IMR-90 (cell line): ENCODE measurements around the gene LEPR. TPM values are rescaled to one million over a fixed set of nuclear protein-coding genes. Genes with fewer than 3 reads are reported as not detected.

Source experiments
- ATAC-seq: fragments of 200-7000 bp; cut with Tn5 transposase; 2 replicates; pipeline ENCODE4 v1.9.1; 2020; ENCODE audit warnings: low read depth, mild to moderate bottlenecking, moderate library complexity
- BruUV-seq: library from RNA; stranded (reverse); fragments of 400-500 nt; replicated peaks from 2 replicates; lab custom pipeline; 2021; lab: Mats Ljungman, UMichigan
- CTCF ChIA-PET: fragments of 300-600 bp; formaldehyde crosslinking; extraction: SDS; loops from one replicate; lab custom pipeline; 2021; ENCODE audit warnings: antibody characterized with exemption; lab: Yijun Ruan, JAX
- POLR2A ChIA-PET: fragments of 300-600 bp; sonication (Branson Sonifier 250); formaldehyde crosslinking; loops from one replicate; lab custom pipeline; 2022; ENCODE audit warnings: antibody characterized with exemption; ENCODE audit not compliant: unreplicated experiment; lab: Charles Lee
- DNase-seq: peaks from one replicate; pipeline ENCODE4 v3.0.0; 2013
- H2AFZ ChIP-seq: replicated peaks from 2 replicates; pipeline ENCODE3; 2013; ENCODE audit warnings: low read length, mild to moderate bottlenecking; ENCODE audit not compliant: poor library complexity
- H2AK5ac ChIP-seq: 2 replicates; pipeline ENCODE4 v1.6.1; 2013; ENCODE audit warnings: low read depth, low read length, inconsistent platforms
- H2AK9ac ChIP-seq: replicated peaks from 2 replicates; pipeline ENCODE3; 2013; ENCODE audit warnings: mild to moderate bottlenecking, low read depth, low read length, moderate library complexity; ENCODE audit not compliant: poor library complexity
- H2BK120ac ChIP-seq: 2 replicates; pipeline ENCODE4 v1.6.1; 2013; ENCODE audit warnings: low read depth, low read length, inconsistent platforms
- H2BK15ac ChIP-seq: 3 replicates; pipeline ENCODE4 v1.6.1; 2013; ENCODE audit warnings: low read depth, low read length, inconsistent platforms
- H2BK20ac ChIP-seq: 2 replicates; pipeline ENCODE4 v1.6.1; 2013; ENCODE audit warnings: low read depth, mild to moderate bottlenecking, inconsistent platforms, low read length, moderate library complexity
- H2BK5ac ChIP-seq: 2 replicates; pipeline ENCODE4 v1.6.1; 2013; ENCODE audit warnings: mild to moderate bottlenecking, low read depth, low read length, inconsistent platforms; ENCODE audit not compliant: poor library complexity, severe bottlenecking
- H3K14ac ChIP-seq: replicated peaks from 2 replicates; pipeline ENCODE4 v1.6.1; 2013; ENCODE audit warnings: low read depth, low read length, inconsistent platforms
- H3K18ac ChIP-seq: 2 replicates; pipeline ENCODE4 v1.6.1; 2013; ENCODE audit warnings: low read depth, low read length, control low read depth
- H3K23ac ChIP-seq: 2 replicates; pipeline ENCODE4 v1.6.1; 2013; ENCODE audit warnings: low read depth, low read length, inconsistent platforms
- H3K27ac ChIP-seq: 2 replicates; pipeline ENCODE4 v1.5.1; 2013; ENCODE audit warnings: mild to moderate bottlenecking, control low read depth, low read length; ENCODE audit not compliant: insufficient read depth
- H3K27me3 ChIP-seq: 2 replicates; pipeline ENCODE4 v1.6.1; 2013; ENCODE audit warnings: low read length; ENCODE audit not compliant: control insufficient read depth, insufficient read depth
- H3K36me3 ChIP-seq: 2 replicates; pipeline ENCODE4 v1.6.1; 2013; ENCODE audit warnings: low read length, mixed read lengths; ENCODE audit not compliant: control insufficient read depth, insufficient read depth
- H3K4ac ChIP-seq: 2 replicates; pipeline ENCODE4 v1.6.1; 2013; ENCODE audit warnings: low read depth, low read length, inconsistent platforms
- H3K4me1 ChIP-seq: 2 replicates; pipeline ENCODE4 v1.6.1; 2013; ENCODE audit warnings: low read length, mixed read lengths; ENCODE audit not compliant: control insufficient read depth, insufficient read depth
- H3K4me2 ChIP-seq: 2 replicates; pipeline ENCODE4 v1.6.1; 2013; ENCODE audit warnings: low read depth, mild to moderate bottlenecking, control low read depth, low read length, moderate library complexity
- H3K4me3 ChIP-seq: 2 replicates; pipeline ENCODE4 v1.5.1; 2013; ENCODE audit warnings: low read depth, mild to moderate bottlenecking, control low read depth, low read length, moderate library complexity; ENCODE audit not compliant: insufficient read depth
- H3K56ac ChIP-seq: 2 replicates; pipeline ENCODE4 v1.6.1; 2013; ENCODE audit warnings: low read length, inconsistent platforms; ENCODE audit not compliant: insufficient read depth; ENCODE audit errors: extremely low read depth
- H3K79me1 ChIP-seq, 2 experiments: 2 replicates each; pipeline ENCODE4 v1.6.1; 2013; ENCODE audit warnings: low read length in 2 of 2, inconsistent platforms in 1 of 2, low read depth in 1 of 2
- H3K9ac ChIP-seq: 2 replicates; pipeline ENCODE4 v1.6.1; 2013; ENCODE audit warnings: low read depth, low read length, control low read depth
- H3K9me1 ChIP-seq: 2 replicates; pipeline ENCODE4 v1.6.1; 2013; ENCODE audit warnings: low read length, inconsistent platforms; ENCODE audit not compliant: insufficient read depth
- H3K9me3 ChIP-seq: 2 replicates; pipeline ENCODE4 v1.6.1; 2013; ENCODE audit warnings: low read length; ENCODE audit not compliant: control insufficient read depth, insufficient read depth
- H4K20me1 ChIP-seq: 2 replicates; pipeline ENCODE4 v1.6.1; 2013; ENCODE audit warnings: low read length, inconsistent platforms; ENCODE audit not compliant: insufficient read depth
- H4K5ac ChIP-seq: 2 replicates; pipeline ENCODE4 v1.6.1; 2013; ENCODE audit warnings: mild to moderate bottlenecking, low read depth, low read length, control low read depth
- H4K8ac ChIP-seq, 2 experiments: 2 replicates each; pipeline ENCODE4 v1.6.1; 2013; ENCODE audit warnings: low read depth in 2 of 2, low read length in 2 of 2, control low read depth in 1 of 2, inconsistent platforms in 1 of 2
- H4K91ac ChIP-seq: 2 replicates; pipeline ENCODE4 v1.6.1; 2013; ENCODE audit warnings: low read depth, low read length, inconsistent platforms; ENCODE audit not compliant: insufficient read depth
- BHLHE40 ChIP-seq: fragments of 150-350 bp; IDR thresholded peaks from 2 replicates; pipeline ENCODE4 v1.6.1; 2016; ENCODE audit warnings: mild to moderate bottlenecking, low read depth, low read length
- CEBPB ChIP-seq: IDR thresholded peaks from 2 replicates; pipeline ENCODE4 v1.6.1; 2012; ENCODE audit warnings: low read depth, low read length, improper control_type of control experiment
- MAZ ChIP-seq: IDR thresholded peaks from 2 replicates; pipeline ENCODE4 v1.6.1; 2012; ENCODE audit warnings: low read depth, mild to moderate bottlenecking, low read length, improper control_type of control experiment, moderate library complexity, borderline replicate concordance
- MXI1 ChIP-seq: IDR thresholded peaks from 2 replicates; pipeline ENCODE4 v1.6.1; 2012; ENCODE audit warnings: low read depth, mild to moderate bottlenecking, low read length, moderate library complexity, borderline replicate concordance
- WGBS, 2 experiments: methylation state at CpG; one replicate each; pipeline versions ENCODE4 v1.1.5 to v1.1.7; 2013; ENCODE audit warnings: missing lambda C conversion rate in 2 of 2; ENCODE audit not compliant: insufficient read length in 1 of 2; ENCODE audit errors: extremely low coverage in 2 of 2; 5-methylcytosine and 5-hydroxymethylcytosine counted together
- dilution Hi-C: fragments of 300-500 bp; cut with HindIII; formaldehyde crosslinking; loops from one replicate; pipeline ENCODE4 v1.14.3; 2018; ENCODE audit warnings: low sequenced_read_pairs; ENCODE audit not compliant: unreplicated experiment
- in situ Hi-C: fragments of 300-500 bp; cut with MboI; formaldehyde crosslinking; loops from 3 replicates; pipeline ENCODE4 v1.14.3; 2019; ENCODE audit warnings: low sequenced_read_pairs, inconsistent platforms, mixed read lengths
- intact Hi-C: fragments of 100-400 bp; cut with micrococcal nuclease; formaldehyde crosslinking; loops from 2 replicates; pipeline ENCODE4 v1.10.0; 2022
- polyA plus RNA-seq, 3 experiments: library from polyadenylated mRNA; depleted of rRNA; stranded (reverse); fragments of >200 nt; gene quantifications; 2 replicates each; pipeline ENCODE4 v1.2.3, GENCODE V29; 2012; ENCODE audit warnings: low replicate concordance in 1 of 3
- total RNA-seq: library from RNA; depleted of rRNA; stranded (reverse); fragments of >200 nt; gene quantifications from 2 replicates; pipeline ENCODE4 v1.2.3, GENCODE V29; 2012

The LEPR gene
- total and polyA plus RNA-seq, 2 of the 4 experiments (the other 2 are of a cell fraction) = 2.1 to 8.8 TPM

GRCh38 chr1:65429078-65429477 lies 8.6 kb downstream of the LEPR start:
- H3K4me2 ChIP-seq = no peak overlapping the region
- peaks cover 3% of the 10 kb centered on the region; the same call in 1 of the 2 replicates for H4K20me1 ChIP-seq
- ChIA-PET CTCF (interaction anchor here (0.5 kb wide), 1 partner anchor 193 kb away, joined by 3 read pairs; no protein-coding TSS in a partner anchor), POLR2A (no interaction called here)
- peaks cover 41 to 58% of the 10 kb centered on the region in 2 experiments for H3K79me1 ChIP-seq
- H3K18ac ChIP-seq = no peak overlapping the region
- H2AK9ac ChIP-seq = no peak overlapping the region
- no peaks in the 10 kb centered on the region for H3K9me3 ChIP-seq
- in situ Hi-C loops (loop anchor here (10.0 kb wide), 3 partner anchors 364 to 1016 kb away; no protein-coding TSS in a partner anchor), intact Hi-C loops (no loop called here), dilution Hi-C loops (no loop called here)
- no peak overlapping the region for H3K56ac ChIP-seq
- TF ChIP-seq BHLHE40 (no peak), MAZ (no peak), CEBPB (no peak), MXI1 (no peak)
- 0 out of 3 replicates have a peak overlapping the region, but pooled peaks have one; percentile 17 for H2BK15ac ChIP-seq
- no peak overlapping the region for H4K5ac ChIP-seq
- H3K4me3 ChIP-seq = no peak overlapping the region
- no peaks in the 10 kb centered on the region for H3K27me3 ChIP-seq
- peaks cover 10% of the 10 kb centered on the region for H3K4me1 ChIP-seq
- H2AFZ ChIP-seq = no peak overlapping the region
- no peak overlapping the region for H3K14ac ChIP-seq
- no peak overlapping the region for H2BK120ac ChIP-seq
- ATAC-seq (no peak), DNase-seq (no peak)
- H3K36me3 ChIP-seq = peaks cover 31% of the 10 kb centered on the region
- no peak overlapping the region for H3K23ac ChIP-seq
- peaks cover 10% of the 10 kb centered on the region for H3K9me1 ChIP-seq
- WGBS, 2 experiments = 90% methylated on average over 2 of the region's 2 CpGs; no CpG with 5 or more reads in 1 of the 2 experiments
- H3K4ac ChIP-seq = no peak overlapping the region
- peak overlapping the region; percentile 72 for H2BK5ac ChIP-seq
- no peak overlapping the region for H4K8ac ChIP-seq
- no peak overlapping the region for H3K27ac ChIP-seq
- H2BK20ac ChIP-seq = no peak overlapping the region
- H3K9ac ChIP-seq = no peak overlapping the region
- no TSS peak for BruUV-seq
- no peak overlapping the region for H4K91ac ChIP-seq
- H2AK5ac ChIP-seq = no peak overlapping the region
